Amygdala (tissue), 56 donors: ENCODE results near the gene DDX42.

Experiments used
- DNase-seq, 56 donors: peaks; one replicate each; lab custom pipeline; 2025; lab: John Stamatoyannopoulos, UW

DDX42 gene

DNA sequence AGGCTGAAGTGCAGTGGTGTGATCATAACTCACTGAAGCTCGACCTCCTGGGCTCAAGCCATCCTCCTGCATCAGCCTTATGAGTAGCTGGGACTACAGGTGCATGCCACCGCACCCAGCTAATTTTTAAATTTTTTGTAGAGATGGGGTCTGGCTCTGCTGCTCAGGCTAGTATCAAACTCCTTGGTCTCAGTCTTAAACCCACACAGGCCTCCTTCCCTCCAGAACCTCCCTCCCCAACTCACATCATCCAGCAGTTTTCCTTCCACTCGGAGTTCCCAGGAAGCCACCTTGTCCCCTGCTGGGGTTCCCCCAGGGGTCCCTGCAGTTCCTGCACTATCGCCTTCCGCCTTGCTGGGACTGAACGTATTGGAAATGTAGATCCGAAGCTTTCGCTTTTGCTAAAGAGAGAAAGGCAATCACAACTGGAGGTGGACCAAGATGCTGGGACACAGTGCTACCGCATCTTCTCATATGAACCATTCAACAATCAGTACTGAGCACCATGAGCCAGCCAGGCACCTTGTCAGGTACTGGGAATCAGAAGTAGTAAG, 61.3 kb downstream of the DDX42 start:
- no peak for DNase-seq

DNA sequence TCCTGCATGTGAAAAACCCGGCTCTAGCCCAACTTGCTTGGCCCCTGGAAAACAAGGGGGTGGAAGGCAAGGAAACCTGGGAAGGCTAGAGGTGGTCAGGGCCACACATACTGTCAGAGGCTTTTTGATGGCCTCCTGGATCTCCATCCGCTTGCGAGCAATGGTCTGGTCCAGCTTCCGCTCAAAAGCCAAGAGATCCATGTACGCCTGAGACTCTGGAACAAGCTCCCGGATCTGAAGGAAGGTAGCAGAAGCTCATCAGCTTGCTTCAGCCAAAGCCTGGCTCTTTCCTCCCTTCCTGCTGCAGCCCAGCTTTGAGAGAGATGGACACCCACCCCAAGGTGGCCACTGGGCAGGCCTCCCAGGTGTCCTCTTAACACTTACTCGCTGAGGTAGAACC, 62.8 kb downstream of the DDX42 start:
- no peak for DNase-seq

DNA sequence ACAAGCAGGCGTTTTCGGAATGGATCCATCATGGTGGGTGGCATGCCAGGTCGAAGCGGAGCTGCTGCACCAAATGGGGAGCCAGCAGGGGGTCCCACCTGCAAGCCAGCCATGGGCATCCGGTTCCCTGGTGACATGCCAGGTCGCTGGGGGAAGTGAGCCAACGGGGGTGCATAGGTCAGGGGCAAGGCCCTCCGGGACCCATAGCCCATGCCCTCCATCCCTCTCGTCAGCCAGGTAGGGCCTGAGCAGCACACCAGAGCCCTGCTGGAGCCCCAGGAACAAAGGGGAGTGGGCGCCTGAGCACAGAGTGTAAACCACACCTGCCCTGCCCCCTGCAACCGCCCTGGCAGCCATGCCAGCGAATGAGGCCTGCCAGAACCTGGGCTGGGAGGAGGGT, 63.5 kb downstream of the DDX42 start:
- DNase-seq: no peak

DNA sequence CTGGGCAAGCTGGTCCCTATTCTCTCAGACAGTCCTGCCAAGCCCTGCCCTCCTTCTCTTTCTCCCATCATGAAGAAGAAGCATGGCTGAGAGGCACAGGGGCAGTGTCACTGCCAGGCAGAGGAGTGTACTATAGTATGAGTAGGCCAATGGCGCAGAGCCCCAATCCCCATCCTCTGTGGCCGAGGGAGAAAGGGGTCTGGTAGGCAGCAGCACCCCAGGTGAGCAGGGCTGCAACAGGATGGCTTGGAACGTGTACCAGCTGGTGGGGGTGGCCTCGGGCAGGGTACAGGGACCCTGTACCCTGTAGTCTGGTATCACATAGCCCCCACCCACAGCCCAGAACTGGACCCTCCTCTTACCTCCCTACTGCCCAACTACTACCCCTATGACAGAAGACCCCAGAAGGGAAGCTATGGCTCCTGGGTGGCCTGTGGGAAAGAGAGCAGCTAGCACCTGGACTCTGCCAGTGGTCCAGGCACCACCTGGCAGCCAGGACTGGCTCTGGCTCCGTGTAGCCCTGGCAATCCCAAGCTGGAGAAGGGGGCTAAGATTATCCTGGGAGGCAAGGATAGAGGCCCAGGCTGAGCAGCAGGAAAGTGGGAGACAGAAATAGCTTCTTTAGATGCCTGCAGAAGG, 64.1 kb downstream of the DDX42 start:
- DNase-seq: peak in 1 of 56 donors; percentile 19

DNA sequence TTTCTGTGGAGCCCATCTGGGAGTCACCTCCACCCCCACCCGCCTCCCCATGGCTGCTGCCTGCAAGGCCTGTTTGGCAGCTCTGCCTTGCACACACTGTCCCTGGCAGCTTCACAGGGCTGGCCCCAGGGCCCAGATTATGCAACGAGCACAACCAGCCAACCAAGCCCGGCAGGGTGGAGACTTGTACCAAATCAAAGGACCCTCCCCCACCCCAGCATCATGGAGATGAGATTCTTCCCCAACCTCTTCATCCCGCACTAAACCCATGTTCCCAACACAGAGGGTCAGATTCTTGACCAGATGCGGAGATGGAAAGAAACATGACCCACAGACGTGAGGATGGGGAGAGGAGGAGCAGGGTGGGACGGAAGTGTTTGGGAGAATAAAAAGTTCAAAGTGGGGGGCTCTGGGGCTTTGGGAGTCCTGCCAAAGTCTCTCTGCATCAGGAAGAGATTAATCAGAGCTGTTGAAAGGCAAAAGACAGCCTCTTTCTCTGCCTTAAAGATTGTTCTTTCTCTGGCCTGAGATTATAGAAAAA, 64.7 kb downstream of the DDX42 start:
- peak in 54 of 56 donors; percentile 47 to 95 (median 82) for DNase-seq

DNA sequence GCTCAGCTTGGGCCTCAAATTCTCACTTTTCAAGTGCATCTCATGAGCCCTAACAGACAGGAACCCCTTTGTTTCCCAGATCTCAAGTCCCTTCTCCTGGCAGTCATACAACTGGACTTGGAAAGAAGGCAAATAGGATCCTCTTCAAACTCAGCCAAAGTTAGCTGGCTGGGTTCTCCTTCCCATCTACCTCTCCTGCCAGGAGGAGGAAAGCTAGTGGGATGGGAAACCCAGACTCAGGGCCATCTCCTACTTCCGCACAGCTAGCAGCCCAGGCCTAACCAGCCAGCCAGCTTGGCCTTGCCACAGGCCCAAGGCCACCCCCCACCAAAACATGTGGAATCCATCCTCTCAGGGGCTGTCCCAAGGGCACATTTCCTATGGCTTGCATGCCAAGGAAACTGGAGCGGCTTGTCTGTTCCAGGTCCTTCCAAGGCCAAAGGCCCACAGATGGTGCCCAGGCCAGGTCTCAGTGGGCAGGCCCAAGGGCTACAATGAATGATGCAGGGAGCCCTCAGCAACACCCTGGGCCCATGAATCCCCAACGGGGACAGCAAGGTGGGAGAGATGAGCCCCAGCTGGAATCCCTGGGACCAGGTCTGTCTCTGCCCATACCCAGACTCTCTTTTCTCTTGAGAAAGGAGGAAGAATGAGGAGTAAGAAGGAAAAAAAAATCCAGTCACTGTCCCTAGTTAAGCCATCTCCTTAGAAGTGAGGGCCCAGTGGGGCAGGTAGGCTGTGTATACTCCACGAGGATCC, 66.8 kb downstream of the DDX42 start:
- peak in 7 of 56 donors; percentile 15 to 33 (median 24) for DNase-seq

DNA sequence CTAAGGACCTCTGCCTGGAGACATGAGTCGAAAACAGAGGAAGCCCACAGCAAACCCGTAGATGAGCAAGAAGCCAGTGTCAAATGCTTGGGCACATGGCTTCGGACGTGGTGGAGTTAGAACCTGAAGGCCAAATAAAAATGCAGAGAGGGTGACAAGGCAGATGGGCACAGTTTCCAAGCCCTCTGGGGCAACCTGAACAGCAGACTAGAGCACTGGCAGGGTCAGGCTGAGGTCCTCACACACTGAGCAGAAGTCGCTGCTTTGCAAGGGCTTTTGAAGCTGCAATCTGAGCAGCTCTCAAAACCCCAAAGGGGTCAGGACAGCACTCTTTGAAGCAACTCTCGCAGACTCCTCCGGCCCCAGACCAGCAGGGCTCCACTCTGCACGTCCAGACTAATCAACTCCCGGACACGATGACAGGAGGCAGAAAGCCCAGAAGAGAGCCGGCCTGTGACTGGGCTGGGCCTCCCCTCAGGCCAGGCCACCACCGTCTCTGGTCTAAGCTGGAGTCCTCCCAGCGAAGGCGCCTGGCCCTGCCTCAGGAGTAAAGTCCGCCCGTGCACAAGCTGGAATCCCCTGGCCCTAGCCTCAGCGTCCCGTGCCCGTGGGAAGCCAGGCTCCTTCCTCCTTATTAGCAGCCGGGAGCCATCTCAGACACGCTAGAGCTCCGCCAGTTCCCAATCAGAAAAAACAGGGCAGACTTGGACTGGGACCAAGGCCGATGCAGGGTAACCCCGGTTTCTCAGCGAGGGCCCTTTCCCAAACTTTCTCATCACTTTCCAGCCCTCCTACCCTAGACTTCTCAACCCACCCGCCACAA, 67.6 kb downstream of the DDX42 start:
- DNase-seq: peak in 38 of 56 donors; percentile 15 to 72 (median 46)

DNA sequence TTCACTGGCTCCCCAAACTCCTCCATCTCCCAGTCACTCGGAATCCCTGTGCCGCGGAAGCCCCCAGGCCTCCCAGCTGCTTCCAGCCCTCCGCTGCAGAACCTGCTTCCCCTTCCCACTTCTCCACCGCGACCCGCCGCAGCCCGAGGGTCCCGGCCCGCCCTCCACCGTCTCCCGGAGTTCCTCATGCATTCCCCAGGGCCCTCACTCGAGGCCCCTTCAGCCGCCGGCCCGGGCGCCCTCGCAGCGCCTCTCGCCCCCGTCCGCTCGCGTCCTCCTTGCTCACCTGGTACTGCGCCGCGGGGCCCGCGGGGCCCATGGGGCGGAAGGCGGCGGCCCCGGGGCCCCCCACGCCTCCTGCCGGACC, 68.2 kb downstream of the DDX42 start:
- DNase-seq: peak in 6 of 56 donors; percentile 45 to 63 (median 53)

DNA sequence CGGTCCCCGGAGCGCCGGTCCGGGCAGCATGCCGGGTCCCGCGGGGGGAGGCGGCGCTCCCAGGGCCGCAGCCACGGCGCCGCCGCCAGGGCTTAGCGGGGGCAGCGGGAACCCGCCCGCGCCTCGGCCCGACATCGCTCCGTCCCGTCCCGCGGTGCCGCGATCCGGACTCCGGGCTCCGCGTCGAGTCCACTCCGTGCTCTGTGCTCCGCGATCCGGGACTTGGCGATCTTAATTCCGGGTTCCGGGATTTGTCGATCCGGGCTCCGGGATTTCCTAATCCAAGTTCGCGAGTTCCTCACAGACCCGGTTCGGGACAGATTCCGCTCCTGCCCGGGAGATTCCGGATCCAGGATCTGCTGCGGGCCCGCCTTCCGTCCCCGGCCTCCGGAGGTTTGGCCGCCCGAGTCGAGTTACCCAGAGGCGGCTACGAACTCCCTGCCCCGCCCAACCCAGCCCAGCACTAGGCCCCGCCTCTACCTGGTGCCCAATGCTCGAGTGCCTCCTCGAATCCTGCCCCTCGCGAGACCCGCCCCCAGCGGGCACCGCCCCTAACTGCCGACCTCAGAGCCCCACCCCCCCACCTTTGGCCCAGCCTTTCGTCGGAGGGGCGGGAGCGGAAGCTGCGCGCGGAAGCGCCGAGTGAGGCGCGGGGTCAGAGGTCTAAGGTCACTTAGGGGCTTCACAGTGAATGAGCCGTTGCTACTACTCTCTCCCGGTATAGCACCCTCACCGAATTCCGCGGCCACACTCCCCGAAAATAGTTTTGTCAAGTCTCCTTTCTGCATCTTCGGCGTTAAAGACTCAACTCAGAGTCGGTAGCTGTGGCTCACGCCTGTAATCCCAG, 68.8 kb downstream of the DDX42 start, which contains the start of gene SMARCD2:
Gene SMARCD2, minus strand, starts transcription at position 146 of the 847 bp plus-strand sequence. Its CDS starts 11 bp downstream, at position 135.
- DNase-seq: peak; percentile 81 to 100 (median 97)

DNA sequence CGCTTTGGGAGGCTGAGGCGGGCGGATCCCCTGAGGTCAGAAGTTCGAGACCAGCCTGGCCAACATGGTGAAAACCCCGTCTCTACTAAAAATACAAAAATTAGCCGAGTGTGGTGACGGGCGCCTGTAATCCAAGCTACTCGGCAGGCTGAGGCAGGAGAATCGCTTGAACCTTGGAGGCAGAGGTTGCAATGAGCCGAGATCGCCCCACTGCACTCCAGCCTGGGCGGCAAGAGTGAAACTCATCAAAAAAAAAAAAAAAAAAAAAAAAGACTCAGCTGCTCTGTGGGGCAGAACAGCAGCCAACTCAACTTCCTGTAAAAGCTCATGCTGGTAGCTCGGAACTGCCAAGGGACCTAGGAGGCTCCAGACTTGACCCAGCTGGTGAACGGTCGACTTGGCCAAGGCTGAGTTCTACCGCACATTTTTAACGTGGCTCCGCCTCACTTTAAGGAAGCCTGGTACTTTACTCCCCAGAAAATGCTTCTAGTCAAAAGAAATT, 69.5 kb downstream of the DDX42 start:
- peak in 7 of 56 donors; percentile 17 to 27 (median 22) for DNase-seq

DNA sequence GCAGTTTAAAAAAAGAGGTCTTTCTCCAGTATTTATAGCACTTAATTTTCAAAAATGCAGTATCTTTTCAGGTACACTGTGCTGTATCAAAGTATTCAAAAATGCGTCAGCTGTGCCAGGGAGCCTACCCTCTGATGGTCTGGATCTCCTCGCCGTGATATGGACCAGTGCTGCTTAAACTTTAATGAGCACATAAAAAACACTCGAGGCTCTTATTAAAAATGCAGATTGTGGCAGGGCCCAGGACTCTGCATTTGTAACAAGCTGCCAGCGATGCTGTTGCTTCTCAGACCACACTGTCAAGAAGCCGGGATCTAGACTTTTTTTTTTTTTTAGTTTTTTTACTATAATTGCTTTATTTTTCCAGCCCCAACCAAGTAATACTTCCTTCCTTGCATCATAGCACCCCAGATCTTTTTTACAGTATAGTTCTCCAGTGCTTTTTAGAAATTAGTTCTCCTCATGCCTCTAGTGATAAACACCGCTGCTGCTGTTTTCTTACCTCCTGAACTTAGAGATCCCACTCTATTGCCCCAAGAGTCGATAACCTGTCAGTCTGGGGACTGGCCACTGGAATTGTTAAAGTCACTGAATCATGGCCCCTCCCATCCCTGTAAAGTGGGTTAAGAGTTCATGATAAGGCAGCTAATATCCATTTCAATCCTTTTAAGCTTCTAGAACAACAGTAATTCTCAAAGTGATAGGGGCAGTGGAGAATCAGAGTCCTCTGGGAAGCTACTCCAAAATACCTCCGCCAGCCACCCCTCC, 70.1 kb downstream of the DDX42 start:
- DNase-seq: no peak

DNA sequence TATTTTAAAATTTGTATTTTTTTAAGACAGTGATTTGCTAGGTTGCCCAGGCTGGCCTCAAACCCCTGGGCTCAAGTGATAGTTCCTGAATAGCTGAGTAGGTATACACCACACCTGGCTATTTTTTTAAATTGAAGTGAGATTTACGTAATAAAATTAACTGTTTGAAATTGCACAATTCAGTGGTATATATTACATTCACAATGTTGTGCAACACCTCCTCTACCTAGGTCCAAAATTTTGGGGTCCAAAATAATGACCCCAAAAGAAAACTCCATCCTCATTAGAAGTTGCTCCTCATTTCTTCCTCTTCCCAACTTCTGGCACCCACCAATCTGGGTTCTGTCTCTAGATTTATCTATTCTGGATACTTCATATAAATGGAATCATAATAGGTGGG, 71.5 kb downstream of the DDX42 start:
- no peak for DNase-seq

DNA sequence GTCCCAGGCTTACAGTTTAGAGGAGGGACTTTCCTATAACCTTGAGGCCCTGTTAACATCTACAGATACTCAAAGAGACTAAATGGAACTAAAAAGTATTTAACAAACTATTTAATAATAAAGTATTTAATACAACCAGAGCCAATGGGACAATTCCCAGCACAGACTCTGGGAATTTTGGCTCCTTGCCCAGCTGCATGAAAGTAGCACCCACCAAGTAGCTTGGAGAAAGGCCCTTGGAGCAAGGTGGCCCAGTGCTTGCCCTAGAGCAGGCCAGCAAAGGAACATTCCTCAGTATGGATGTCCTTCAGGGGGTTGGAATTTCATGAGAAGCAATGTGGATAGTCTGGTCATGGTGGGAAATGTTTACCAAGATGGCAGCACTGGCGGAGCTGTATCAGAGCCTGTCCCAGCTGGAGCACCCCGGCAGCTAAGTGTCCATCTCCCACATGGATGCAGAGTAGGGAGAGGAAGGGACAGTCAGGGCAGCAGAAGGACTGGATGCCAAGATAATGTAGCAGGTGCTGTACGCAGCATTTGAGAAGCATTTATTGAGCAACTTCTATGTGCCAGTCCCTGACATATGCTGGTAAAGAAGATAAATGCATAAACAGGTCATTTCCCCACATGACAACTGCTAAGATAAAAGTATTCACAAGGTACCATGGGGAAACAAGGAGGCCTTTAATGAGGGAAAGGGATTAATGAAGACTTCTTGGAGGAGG, 73.7 kb downstream of the DDX42 start:
- DNase-seq: no peak

DNA sequence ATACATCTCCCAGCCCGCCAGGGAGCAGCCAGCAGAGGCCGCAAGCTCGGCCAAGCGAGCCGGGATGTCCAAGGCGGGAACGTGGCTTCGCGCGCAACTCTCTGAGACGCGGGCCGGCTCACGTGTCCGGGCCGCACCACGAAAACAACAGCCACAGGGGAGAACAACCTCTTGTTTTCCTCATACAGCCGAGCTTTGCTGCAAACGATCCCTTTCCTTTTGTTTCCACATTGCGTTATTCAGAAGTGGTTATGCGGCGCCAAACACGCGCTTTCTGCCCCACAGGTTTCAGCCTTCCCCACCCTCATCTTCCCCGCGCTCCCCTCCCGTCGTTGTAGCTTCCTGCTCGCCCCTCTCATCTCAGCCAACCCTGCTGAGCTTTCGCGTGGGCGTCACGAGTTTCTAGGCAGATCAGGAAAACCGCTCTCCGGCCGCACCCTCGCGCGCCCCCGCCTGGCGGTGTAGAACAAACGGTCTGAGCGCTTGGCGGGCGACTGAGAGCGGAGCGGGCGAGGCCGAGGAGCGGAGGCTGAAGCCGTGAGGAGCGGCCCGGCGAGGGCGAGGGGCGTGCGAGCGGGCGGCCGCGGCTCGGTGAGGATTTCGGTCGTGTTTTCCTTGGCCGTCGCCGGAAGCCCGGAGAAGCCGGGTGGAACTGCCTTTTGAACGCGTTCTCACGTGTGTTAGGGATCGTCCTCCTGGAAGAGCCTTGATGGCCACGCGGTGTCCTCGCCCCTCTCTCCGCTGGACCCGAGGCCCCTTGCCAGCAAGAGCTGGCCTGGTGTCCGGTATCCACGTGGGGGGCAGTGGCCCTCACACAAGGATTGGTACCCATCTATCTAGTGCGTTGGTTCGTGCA, 75.1 kb downstream of the DDX42 start:
- DNase-seq: peak in 55 of 56 donors; percentile 44 to 90 (median 79)

DNA sequence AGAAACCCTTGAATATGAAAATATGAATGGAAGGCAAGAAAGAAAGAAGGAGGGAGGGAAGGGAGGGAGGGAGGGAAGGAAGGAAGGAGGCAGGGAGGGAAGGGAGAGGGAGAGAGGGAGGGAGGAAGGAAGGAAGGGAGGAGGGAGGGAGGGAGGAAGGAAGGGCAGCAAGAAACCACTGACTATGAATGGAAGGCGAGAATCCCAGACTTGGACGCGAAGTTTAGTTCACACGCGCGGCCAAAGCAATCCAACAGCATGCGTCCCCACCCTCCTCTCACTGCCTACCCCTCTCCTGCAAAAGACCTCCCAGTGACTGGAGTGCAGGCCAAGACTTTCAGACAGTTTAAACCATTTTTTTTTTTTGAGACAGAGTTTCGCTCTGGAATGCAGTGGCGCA, 76.4 kb downstream of the DDX42 start:
- DNase-seq: no peak

DNA sequence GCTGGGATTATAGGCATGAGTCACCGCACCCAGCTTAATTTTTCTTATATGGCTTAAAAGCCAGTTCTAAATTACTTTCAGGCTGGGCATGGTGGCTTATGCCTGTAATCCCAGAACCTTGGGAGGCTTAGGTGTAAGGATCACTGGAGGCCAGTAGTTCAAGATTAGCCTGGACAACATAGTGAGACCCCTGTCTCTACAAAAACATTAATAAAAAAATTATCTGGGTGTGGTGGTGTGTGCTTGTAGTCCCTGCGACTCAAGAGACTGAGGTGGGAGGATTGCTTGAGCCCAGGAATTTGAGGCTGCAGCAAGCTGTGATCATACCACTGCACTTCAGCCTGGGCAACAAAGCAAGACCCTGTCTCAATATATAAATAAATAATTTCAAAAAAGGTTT, 79.3 kb downstream of the DDX42 start:
- no peak for DNase-seq

DNA sequence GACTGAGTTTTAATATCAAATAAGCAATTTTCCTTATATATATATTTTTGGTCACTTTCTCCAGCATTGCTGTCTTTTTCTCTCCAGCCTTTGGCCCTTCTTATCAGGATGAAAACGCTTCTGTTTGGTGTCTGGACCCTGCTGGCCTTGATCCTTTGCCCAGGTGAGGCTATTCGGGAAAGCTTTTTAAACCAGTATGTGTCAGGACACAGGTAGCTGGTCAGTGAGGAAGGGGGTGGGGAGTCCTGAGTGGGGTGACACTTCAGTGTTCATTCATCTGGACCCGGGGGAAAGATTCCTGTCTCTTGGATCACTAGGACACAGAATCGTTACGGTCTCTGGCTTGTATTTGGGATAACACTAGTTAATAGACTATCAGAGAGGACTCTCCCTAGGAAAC, 80.7 kb downstream of the DDX42 start:
- no peak for DNase-seq
